HG02798 (cell line): ENCODE measurements around the gene HEXIM1.
A peak's percentile ranks its signal among the peaks of the same experiment; 100 is the strongest.

Source experiments
- ATAC-seq: cut with Tn5 transposase; IDR thresholded peaks from one replicate; pipeline ENCODE4 v1.9.1; 2021; ENCODE audit warnings: mild to moderate bottlenecking; ENCODE audit not compliant: unreplicated experiment, poor library complexity

HEXIM1 gene

GRCh38 chr17:45128331-45128730, 19.9 kb upstream of the HEXIM1 start:
- no peak for ATAC-seq

GRCh38 chr17:45128989-45129388, 19.3 kb upstream of the HEXIM1 start:
- no peak for ATAC-seq

- ATAC-seq = no peak
Observed at GRCh38 chr17:45129426-45129939, 18.8 kb upstream of the HEXIM1 start.

- no peak for ATAC-seq
Observed at GRCh38 chr17:45129940-45130680, 18.2 kb upstream of the HEXIM1 start.

- ATAC-seq = no peak
Observed at GRCh38 chr17:45130681-45131615, 17.3 kb upstream of the HEXIM1 start.

GRCh38 chr17:45131616-45132319, 16.5 kb upstream of the HEXIM1 start:
- ATAC-seq = no peak

- ATAC-seq = no peak
Observed at GRCh38 chr17:45132320-45132571, 16.0 kb upstream of the HEXIM1 start, which contains the start of gene PLCD3. PLCD3 (minus strand) TSS chr17:45132515; CDS start chr17:45132410, 105 bp downstream.

- ATAC-seq = peak; percentile 31
Observed at GRCh38 chr17:45132572-45133463, 15.5 kb upstream of the HEXIM1 start.

GRCh38 chr17:45135192-45135977, 12.9 kb upstream of the HEXIM1 start, which contains the start of gene ACBD4:
ACBD4 (plus strand) TSS chr17:45135687; CDS start chr17:45136145, 458 bp downstream.
- peak; percentile 85 for ATAC-seq

- ATAC-seq = no peak
Observed at GRCh38 chr17:45135978-45136791, 12.1 kb upstream of the HEXIM1 start.

- ATAC-seq = no peak
Observed at GRCh38 chr17:45136846-45137560, 11.3 kb upstream of the HEXIM1 start.

- no peak for ATAC-seq
Observed at GRCh38 chr17:45137561-45138305, 10.5 kb upstream of the HEXIM1 start.

GRCh38 chr17:45138911-45139532, 9.3 kb upstream of the HEXIM1 start:
- ATAC-seq = no peak

- no peak for ATAC-seq
Observed at GRCh38 chr17:45139533-45139920, 8.7 kb upstream of the HEXIM1 start.

GRCh38 chr17:45143094-45143670, 5.1 kb upstream of the HEXIM1 start:
- no peak for ATAC-seq

- no peak for ATAC-seq
Observed at GRCh38 chr17:45143767-45144198, 4.5 kb upstream of the HEXIM1 start.
